HT-29 (cell line): ENCODE data around the gene TXNDC9. TPM values are rescaled to one million over a fixed set of nuclear protein-coding genes. Genes with fewer than 3 reads are reported as not detected.
"Not testable (repeated sequence)": the region's sequence is repeated elsewhere in the genome, so short reads cannot be mapped to it uniquely, and the experiment has no call there.

Source experiments
- DNase-seq: peaks from one replicate; pipeline ENCODE4 v3.0.0-alpha.2; 2015; ENCODE audit warnings: low spot score
- total RNA-seq: library from RNA; depleted of rRNA; stranded (reverse); fragments of >200 nt; shearing (Covaris generic); gene quantifications from 2 replicates; pipeline ENCODE4 v1.2.3, GENCODE V29; 2014; rRNA removed

Gene TXNDC9, protein sequence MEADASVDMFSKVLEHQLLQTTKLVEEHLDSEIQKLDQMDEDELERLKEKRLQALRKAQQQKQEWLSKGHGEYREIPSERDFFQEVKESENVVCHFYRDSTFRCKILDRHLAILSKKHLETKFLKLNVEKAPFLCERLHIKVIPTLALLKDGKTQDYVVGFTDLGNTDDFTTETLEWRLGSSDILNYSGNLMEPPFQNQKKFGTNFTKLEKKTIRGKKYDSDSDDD
- total RNA-seq: 22.4 and 22.8 TPM in 2 replicates

DNA sequence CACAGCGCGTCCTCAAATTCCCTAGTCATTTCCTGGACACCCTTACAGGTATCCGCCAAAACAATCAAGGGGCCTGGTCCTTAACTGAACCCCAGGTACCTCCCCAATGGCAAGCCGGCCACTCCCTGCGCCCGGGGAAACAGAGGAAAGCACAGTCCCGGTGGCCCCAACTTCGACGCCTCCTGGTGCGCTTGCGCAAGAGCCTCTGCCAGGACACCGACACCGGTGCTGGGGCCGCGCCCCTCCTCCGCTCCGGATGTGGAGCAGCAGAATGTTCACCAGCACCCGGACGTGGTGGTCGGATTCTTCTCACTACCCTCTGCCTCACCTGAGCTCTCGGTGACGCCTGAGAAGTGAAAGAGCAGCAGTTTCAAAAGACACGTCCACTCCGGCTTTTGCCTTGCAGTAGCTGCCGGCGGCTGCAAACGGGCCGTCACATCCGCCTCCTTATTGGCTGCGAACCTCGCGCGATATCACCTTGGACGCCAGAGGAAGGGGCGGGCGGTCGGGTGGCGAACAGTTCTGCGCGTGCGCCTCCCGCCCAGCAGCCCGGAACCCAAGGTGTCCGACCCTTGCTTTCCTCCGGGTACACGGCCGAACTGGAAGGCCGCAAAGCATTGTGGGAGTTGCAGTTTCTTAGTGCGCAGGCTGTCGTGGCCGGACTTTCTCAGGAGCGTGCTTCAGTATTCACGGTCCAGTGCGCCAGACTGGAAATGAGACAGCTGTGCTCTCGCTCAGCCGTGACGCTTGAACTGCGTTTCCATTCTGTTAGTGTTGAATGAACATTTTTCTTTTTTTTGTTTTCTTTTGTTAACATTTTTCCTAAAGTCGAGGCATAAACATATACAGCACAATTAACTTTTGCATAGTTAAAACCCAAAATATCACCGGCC is at the start of gene TXNDC9:
Gene TXNDC9, minus strand, starts transcription at position 423 of the 893 bp plus-strand sequence. CDS start 3,123 bp downstream, outside the sequence.
- DNase-seq: peak; percentile 99

DNA sequence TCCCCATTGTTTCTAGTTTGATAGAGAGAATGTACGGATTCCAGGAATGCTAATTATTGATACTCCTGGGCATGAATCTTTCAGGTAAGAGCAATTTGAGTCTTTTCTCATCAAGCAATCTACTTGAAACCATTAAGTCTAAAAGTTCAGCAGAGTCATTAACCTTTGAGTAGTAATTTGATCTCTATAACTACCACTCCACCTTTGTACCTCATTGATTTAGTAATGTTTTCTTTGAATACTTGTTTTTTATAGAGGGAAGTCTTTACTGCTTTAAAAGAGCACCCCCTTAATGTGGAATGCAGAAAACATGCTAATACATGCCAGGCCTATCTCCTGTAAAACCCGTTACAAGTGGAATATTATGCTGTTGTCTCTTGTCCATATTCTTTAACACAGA is 46.0 kb upstream of the TXNDC9 start:
- DNase-seq: no peak

DNA sequence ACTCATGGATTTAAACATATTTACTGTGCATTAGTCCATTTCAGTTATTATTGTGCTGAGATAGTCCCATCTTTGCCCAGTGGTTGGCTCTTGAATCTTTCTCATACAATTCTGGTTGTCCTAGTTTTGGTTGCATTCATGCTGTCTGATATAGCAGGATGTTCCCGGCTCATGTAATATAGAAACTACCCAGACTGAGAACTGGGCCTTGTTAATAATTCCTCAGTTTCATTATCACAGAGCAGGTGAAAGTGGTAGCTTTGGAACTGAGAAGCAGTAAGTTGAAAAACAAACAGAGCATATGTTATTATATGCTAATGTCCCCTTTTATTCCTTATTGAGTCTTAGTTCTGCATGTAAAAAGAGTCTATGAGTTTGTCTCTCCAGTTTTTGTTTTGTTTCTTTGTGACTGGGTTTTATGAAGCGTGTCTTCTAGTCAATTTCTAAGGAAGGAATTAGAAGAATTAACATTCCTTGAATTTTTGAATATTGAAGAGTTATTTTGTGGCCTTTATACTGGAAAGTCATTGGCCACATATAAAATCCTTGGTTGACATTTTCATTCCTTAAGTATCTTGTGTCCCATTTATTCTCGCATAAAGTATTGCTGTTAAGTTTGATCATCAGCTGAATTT is 44.4 kb upstream of the TXNDC9 start:
- no peak for DNase-seq

DNA sequence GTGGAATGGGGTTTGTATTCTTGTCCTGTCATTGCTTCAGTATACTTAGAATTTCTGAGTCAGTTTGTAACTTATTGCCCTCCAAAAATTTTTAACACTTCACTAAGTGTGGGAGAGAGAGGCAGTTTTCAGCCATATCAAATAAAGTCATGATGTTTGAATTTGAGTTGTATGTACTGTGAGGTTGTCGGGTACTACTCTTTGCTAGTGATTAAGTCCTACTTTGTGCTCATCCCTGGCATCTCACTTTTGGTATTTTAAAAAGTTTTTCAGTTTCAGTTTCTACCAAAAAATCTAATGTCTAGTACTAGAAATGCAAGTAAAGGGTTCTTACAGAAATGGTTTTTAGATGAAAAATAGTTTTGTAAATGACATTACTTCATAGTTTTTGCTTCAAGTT is 41.7 kb upstream of the TXNDC9 start:
- DNase-seq: no peak

DNA sequence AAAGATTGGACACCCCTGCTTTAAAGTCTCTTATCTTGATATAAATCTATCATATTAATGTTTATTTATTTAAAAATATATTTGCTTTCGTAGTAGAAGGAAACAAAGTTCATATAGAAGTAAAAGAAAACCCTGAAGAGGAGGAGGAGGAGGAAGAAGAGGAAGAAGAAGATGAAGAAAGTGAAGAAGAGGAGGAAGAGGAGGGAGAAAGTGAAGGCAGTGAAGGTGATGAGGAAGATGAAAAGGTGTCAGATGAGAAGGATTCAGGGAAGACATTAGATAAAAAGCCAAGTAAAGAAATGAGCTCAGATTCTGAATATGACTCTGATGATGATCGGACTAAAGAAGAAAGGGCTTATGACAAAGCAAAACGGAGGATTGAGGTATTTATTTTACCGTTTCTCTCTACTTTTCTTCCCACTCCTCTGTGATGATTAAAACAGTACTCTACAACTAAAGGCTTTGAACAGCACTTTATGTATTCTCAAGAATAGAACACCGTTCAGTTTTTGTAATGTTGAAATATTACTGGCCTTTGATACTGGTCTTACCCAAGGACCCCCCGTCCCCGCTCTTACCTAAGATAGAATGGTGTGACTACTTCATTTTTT is 40.2 kb upstream of the TXNDC9 start:
- no peak for DNase-seq

DNA sequence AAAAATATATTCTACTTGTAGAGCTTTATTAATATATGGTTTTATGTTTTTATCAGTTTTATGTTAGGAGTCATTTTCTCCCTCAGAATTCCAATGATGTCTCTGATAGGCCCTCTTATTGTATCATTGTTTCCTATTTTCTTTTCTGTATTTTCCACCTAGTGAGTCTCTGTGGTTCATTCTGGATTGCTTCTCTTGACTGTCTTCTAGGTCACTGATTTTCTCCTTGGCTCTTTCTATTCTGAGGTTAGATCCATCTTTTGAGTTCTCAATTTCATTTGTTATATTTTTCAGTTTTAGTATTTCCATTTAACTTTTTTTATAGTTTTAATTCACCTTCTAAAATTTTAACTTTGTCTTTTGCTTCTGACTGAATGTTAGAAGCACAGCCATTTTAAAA is 38.6 kb upstream of the TXNDC9 start:
- DNase-seq: no peak

DNA sequence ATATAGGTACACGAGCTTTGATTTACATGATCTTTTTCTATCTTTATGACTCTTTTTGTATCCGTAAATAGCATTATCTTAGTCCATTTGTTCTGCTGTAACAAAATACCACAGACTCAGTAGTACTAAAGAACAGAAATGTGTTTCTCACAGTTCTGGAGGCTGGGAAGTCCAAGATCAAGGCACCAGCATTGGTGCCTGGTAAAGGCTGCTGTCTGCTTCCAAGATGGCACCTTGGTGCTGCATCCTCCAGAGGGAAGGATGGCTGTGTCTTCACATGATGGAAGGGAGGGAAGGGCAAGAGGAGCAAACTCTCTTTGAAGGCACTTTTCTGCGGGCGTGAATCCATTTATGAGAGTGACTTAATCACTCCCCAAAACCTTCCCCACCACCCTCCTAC is 37.0 kb upstream of the TXNDC9 start:
- DNase-seq: no peak

DNA sequence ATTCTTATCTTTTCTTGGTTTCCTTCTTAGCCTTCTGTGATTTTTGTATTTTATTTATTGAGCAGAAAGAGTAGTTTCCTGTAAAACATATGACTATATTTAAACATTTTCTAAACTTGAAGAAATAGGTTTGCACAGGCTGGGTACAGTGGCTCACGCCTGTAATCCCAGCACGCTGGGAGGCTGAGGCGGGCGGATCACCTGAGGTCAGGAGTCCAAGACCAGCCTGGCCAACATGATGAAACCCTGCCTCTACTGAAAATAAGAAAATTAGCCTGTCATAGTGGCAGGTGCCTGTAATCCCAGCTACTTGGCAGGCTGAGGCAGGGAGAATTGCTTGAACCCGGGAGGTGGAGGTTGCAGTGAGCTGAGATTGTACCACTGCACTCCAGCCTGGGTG is 32.7 kb upstream of the TXNDC9 start:
- DNase-seq: not testable (repeated sequence)

DNA sequence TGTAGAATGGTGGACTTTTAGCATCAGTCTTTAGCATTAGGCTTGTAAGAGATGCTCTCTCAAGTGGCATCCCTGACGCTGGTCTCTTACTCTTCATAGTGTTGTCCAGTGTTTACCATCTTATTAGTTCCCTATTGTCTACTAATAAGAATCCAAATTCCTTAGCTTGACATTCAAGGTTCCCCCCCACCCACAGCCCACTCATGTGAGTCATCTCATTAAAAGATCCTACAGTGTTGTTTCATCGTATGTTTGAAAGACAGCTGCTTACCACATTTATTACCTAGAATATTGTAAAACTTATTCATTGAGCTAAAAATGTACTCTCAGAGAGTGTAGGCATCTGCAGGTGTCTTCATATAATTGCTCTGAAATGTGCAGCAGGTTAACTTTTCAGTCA is 29.5 kb upstream of the TXNDC9 start:
- no peak for DNase-seq

DNA sequence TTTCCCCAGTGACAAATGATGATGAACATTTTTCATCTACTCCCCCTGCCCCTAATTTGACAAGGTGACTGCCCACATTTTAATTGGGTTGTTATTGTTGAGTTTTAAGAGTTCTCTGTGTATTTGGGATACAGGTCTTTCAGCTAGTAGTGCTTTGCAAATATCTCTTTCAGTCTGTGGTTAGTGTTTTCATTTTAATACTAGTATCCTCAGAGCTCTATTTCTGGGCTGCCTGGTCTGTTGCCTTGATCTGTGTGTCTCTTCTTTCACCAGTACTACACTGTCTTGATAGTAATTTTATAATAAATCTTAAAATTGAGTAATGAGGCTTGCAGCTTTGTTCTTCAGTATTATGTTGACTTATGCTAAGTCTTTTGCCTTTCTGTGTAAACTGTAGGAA is 20.7 kb upstream of the TXNDC9 start:
- DNase-seq: no peak

DNA sequence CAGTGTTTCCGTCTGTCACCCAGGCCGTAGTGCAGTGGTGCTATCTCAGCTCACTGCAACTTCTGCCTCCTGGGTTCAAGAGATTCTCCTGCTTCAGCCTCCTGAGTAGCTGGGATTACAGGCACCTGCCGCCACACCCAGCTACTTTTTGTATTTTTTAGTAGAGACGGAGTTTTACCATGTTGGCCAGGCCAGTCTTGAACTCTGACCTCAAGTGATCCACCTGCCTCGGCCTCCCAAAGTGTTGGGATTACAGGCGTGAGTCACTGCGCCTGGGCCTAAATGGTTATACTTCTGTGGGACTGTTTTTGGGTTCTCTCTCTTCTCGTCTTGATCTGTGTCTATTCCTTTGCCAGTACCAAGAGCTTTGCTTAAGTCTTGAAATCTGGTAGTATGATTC is 18.7 kb upstream of the TXNDC9 start:
- not testable (repeated sequence) for DNase-seq

DNA sequence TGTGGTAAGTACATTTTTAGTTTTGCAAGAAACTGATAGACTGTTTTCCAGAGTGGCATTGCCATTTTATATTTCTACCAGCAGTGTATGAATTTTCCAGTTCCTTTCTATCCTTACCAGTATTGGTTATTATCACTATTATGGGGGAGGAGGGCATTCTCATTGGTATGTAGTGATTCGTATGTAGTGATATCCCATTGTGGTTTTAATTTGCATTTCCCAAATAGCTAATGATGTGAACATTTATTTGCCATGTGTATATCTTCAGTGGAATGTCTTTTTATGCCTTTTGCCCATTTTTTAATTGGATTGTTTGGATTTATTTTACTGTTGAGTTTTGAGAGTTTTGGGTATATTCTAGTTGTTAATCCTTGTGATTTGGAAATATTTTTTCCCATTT is 17.9 kb upstream of the TXNDC9 start:
- DNase-seq: no peak

DNA sequence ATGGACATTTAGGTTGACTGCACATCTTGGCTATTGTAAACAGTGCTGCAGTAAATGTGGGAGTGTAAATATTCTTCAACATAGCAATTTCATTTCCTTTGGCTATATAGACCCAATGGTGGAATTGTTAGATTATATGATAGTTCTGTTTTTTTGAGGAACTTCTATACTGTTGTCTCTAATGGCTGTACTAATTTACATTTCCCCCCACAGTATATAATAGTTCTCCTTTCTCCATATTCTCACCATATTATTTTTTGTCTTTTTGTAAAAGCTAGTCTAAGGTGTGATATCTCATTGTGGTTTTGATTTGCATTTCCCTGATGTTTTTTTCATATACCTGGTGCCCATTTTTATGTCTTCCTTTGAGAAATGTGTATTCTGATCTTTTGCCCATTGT is 14.1 kb upstream of the TXNDC9 start:
- DNase-seq: no peak

DNA sequence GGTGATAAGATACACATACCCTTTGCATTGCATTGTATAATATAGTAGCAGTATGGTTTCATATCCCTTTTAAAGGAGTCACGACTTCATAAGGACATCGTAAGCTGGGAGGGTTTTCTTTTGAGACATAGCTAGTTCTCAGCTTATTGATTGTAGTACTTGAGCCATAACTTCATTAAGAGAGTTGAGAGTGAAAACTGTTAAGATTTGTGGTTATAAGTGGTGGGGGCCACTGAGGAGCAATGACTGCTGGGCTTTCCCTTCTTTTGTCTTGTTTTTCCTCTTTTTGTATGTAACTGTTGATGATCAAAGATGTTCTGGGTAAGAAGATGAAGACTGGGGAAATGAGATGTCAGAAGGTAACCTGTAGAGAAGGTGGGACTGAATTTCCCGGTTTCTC is 12.0 kb upstream of the TXNDC9 start:
- DNase-seq: no peak

DNA sequence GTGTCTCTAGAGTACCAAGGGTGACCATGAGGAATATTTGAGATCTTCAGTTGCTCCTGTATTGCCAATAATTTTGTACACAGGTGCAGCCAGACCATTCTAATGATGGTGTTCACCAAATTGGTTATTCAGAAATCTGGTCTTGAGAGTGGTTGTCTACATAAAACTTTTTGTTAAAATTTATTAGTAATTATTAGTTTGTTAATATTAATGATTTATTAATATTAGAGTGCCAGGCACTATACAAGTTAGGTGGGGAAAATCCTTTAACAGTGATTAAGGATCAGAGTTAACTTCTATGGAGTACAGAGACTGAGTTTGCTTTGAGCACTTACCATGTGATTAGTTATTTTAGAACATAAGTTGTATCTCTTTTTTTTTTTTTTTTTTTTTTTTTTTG is 10.1 kb upstream of the TXNDC9 start:
- DNase-seq: no peak

DNA sequence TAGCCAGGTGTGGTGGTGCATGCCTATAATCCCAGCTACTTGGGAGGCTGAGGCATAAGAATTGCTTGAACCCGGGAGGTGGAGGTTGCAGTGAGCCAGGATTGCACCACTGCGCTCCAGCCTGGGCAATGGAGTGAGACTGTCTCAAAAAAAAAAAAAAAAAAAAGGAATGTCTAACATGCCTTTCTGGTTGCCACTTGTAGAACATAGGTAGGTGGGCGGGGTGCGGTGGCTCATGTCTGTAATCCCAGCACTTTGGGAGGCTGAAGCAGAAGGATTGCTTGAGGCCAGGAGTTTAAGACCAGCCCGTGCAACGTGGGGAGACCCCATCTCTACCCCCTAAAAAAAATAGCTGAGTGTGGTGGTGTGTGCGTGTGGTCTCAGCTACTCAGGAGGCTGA is 9.3 kb upstream of the TXNDC9 start:
- DNase-seq: not testable (repeated sequence)

DNA sequence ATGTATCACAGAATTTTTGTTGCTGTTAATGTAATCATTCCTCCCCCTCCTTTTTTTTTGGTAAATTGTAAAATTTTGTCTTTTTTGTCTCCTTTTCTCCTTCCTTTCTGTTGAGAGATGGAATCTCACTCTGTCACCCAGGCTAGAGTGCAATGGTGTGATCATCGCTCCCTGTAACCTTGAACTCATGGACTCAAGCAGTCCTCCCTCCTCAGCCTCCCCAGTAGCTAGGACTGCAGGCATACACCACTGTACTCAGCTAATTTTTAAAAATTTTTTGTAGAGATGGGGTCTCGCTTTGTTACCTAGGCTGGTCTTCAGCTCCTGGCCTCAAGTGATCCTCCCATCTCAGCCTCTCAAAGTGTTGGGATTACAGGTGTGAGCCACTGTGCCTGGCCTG is 6.4 kb upstream of the TXNDC9 start:
- DNase-seq: no peak

DNA sequence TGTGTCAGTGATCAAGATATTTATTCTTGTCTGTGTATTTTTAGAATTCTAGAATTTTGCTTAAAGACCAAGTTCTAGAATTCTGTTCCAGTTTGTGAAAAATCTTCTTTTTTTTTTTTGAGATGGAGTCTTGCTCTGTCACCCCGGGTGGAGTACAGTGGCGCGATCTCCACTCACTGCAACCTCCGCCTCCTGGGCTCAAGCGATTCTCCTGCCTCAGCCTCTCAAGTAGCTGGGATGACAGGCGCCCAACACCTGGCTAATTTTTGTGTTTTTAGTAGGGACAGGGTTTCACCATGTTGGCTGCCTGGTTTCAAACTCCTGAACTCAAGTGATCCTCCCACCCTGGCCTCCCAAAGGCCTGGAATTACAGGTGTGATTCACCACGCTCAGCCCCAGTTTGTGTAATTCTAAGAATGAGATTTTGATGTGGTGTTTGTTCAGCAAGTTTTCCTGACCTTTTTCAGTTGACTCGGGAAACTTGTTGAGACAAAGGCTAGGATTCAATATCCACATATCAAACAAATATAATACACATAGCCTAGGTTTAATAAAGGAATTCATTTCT is 4.6 kb upstream of the TXNDC9 start:
- DNase-seq: no peak

DNA sequence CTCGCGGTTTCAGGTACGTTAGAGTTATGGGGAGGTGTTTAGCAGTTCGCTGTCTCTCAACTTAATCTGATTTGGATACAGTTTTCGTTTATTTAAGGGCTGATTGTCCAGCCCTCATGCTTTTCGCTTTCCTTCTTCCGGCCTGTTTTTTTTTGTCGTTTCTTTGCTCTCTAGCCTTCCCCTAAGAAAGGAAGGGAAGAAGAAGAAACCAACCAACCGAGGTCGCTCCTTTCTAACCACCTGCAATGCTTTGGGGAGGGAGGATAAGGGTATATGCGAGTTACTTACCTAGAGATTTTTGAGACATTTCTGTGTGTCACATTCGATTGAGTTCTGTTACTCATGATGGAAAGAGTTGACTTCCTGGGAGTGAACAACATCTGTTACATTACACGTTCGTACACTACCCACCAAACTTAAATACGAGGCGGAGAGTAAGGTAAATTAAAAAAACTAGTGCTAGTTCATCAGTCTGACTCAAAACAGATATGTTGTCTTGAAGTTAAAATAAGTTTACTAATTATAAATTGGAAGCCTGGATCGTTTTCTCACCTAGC is 2.0 kb upstream of the TXNDC9 start:
- DNase-seq: peak; percentile 45

DNA sequence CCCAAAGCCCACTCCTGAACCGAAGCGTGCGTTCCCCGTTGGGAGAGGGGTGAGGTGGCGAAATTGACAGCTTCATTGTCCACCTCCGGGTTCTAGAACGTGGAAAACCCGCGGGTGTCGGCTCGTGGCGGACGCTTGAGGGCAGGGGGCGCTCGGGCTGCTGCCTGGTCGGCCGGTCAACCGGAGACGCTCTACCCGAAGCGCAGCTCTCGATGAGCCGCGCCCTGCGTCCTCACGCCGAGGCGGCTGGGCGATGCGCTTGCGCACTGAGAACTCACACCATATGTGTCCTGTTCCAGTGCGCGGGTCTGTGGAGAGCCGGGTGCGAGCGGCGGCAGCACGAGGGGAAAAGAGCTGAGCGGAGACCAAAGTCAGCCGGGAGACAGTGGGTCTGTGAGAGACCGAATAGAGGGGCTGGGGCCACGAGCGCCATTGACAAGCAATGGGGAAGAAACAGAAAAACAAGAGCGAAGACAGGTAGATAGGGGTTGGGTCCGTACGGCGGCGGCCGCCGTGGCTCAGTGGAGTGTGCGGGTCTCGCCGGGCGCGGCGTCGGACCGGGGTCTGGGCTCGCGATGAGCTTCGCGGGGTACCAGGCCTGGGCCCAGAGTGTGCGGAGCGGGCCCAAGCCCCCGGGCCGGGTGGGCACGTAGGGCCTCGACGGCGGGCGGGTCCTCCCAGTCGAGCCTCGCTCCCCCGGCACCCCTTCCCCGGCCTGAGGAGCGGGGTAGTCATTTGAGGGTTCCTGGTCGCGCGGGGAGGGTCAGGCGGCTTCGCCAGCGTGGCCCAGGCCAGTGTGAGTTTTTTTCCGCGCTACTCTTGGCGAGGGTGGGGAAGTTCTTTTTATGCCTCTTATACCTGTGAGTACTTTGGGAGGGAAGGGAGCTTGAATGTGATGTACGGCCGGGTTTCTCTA is 1.2 kb upstream of the TXNDC9 start, which contains the start of gene EIF5B:
Gene EIF5B, plus strand, starts transcription at position 277 of the 916 bp plus-strand sequence. Its CDS starts 166 bp downstream, at position 443.
- DNase-seq: peak; percentile 98
